Fibroblast of skin of scalp (primary cell): Measurements from ENCODE around the gene PPP4C. TPM values are rescaled to one million over a fixed set of nuclear protein-coding genes. Genes with fewer than 3 reads are reported as not detected.
"Not testable (repeated sequence)": the region's sequence is repeated elsewhere in the genome, so short reads cannot be mapped to it uniquely, and the experiment has no call there.

Experiments used
- DNase-seq: peaks from one replicate; pipeline ENCODE4 v3.0.0-alpha.2; 2013
- polyA plus RNA-seq, 2 experiments: library from polyadenylated mRNA; unstranded; fragments of 120-200 nt; gene quantifications; one replicate each; pipeline ENCODE4 v1.2.1, GENCODE V29; 2013; ENCODE audit not compliant: insufficient read length in 2 of 2

Gene PPP4C
- polyA plus RNA-seq (2013, experiment 1 of 2; ENCODE audit: insufficient read length), result 110 TPM
- polyA plus RNA-seq (2013, experiment 2 of 2; ENCODE audit: insufficient read length), result 107 TPM

- DNase-seq, result peak; percentile 91
These were observed at the start of gene PPP4C for GRCh38 chr16:30075503-30076275. Gene PPP4C (plus strand): TSS chr16:30075994. CDS start chr16:30076378, 384 bp downstream.

- DNase-seq, result no peak
These were observed 49.3 kb upstream of the PPP4C start for GRCh38 chr16:30026449-30026848.

GRCh38 chr16:30027588-30028437 is 48.0 kb upstream of the PPP4C start:
- no peak for DNase-seq

GRCh38 chr16:30028438-30029076 is 47.2 kb upstream of the PPP4C start:
- DNase-seq, result no peak

GRCh38 chr16:30030011-30030685 is 45.6 kb upstream of the PPP4C start:
- DNase-seq, result no peak

GRCh38 chr16:30030841-30031413 is 44.9 kb upstream of the PPP4C start, which contains the start of gene TLCD3B:
Gene TLCD3B (minus strand): TSS chr16:30031271. CDS start chr16:30030527, 744 bp downstream.
- no peak for DNase-seq

GRCh38 chr16:30031477-30031918 is 44.3 kb upstream of the PPP4C start:
- DNase-seq, result no peak

- peak; percentile 68 for DNase-seq
These were observed 43.5 kb upstream of the PPP4C start for GRCh38 chr16:30032083-30032819.

GRCh38 chr16:30033270-30033669 is 42.5 kb upstream of the PPP4C start:
- no peak for DNase-seq

GRCh38 chr16:30040221-30040620 is 35.6 kb upstream of the PPP4C start:
- no peak for DNase-seq

- DNase-seq, result not testable (repeated sequence)
These were observed 35.1 kb upstream of the PPP4C start for GRCh38 chr16:30040690-30041089.

GRCh38 chr16:30041841-30042240 is 34.0 kb upstream of the PPP4C start:
- peak; percentile 59 for DNase-seq

- DNase-seq, result no peak
These were observed 29.6 kb upstream of the PPP4C start for GRCh38 chr16:30046178-30046577.

GRCh38 chr16:30046588-30046987 is 29.2 kb upstream of the PPP4C start:
- DNase-seq, result no peak

- DNase-seq, result no peak
These were observed 25.9 kb upstream of the PPP4C start for GRCh38 chr16:30049871-30050270.

- DNase-seq, result peak; percentile 65
These were observed 24.3 kb upstream of the PPP4C start for GRCh38 chr16:30051518-30051917.

- peak; percentile 91 for DNase-seq
These were observed 23.0 kb upstream of the PPP4C start for GRCh38 chr16:30052671-30053372.

GRCh38 chr16:30053376-30054015 is 22.3 kb upstream of the PPP4C start:
- DNase-seq, result peak; percentile 63

GRCh38 chr16:30054451-30054850 is 21.3 kb upstream of the PPP4C start:
- no peak for DNase-seq
